ENCODE measurements around the gene MAN2B2.

DNA sequence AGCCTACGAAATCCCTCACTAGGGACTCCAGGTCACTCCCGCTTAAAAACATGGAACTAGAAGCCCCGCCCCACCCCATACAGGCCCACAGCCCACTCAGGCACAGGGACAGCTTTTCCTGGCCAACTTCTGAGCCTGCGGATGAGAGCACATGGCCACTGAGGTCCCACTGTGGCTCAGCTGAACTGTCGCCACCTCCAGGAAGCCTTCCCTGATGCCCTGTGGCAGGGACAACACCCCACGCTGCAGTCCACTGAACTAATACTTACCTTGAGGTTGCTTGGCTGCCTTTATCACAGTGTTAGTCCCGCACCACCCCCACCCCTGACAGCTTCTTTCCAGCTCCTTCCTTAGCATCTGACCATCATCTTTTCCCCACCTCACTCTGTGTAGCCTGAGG, 39.3 kb upstream of the MAN2B2 start:
- TF ChIP-seq CTCF (conservative IDR thresholded peaks at IDR 0.05; ENCODE audit: low read depth, low read length) (no peak), MAZ (IDR thresholded peaks at IDR 0.05; ENCODE audit: borderline replicate concordance, low read depth, low read length) (no peak), CEBPB (IDR thresholded peaks at IDR 0.05; ENCODE audit: low read depth, low read length) (no peak), POLR2A (IDR thresholded peaks at IDR 0.05; ENCODE audit: low read depth, low read length) (no peak), BHLHE40 (IDR thresholded peaks at IDR 0.05; ENCODE audit: low read depth, low read length) (no peak), SMC3 (IDR thresholded peaks at IDR 0.05; ENCODE audit: low read depth, low read length) (no peak), ELK1 (IDR thresholded peaks at IDR 0.05; ENCODE audit: borderline replicate concordance, low read depth, low read length) (no peak), RFX5 (IDR thresholded peaks at IDR 0.05; ENCODE audit: low read depth, low read length) (no peak)

Measured in IMR-90 (cell line).